GM12801 (cell line): ENCODE measurements around the gene MOK.

Source experiments
- CTCF ChIP-seq: IDR thresholded peaks from one replicate; pipeline ENCODE4 v1.5.1; 2011; ENCODE audit warnings: control low read depth; ENCODE audit not compliant: insufficient read length; ENCODE audit errors: extremely low read depth

MOK gene

DNA sequence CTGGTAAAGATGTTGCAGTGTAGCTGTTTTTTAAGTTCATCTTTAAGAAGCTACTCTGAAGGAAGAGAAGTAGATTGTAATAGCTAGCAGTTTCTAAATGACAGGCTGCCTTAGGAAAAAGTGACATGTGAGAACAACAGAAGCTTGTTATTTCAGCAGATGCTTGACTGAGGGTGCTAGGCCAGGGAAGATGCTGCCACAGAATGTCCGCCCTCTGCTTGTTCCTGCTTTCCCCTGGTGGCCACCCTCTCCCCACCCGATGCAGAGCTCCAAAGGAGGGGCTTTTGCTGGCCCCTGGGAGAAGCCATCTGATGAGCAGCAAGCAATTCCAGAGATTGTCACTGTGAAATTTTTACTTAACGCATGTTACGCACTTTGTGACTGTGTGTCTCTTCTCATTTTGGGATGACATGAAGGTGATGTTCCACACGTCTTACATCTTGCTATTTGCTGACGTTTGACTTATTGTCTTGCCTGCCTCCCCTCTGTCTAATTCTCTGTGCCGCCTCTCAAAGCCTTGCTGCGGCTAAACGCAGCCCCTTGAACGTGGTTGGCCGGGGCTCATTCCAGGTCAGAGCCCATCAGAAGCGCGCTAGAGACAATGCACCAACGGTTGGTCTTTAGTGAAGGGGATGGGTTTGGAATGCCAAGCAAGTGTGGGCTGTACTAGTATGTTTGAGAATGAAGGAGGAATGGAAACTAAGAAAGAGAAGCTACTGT is 120.5 kb downstream of the MOK start:
- TF ChIP-seq CTCF: no peak

- no peak for TF ChIP-seq CTCF
Observed at GRCh38 chr14:102183886-102184285, 121.1 kb downstream of the MOK start.

- TF ChIP-seq CTCF: no peak
Observed at GRCh38 chr14:102182936-102183619, 121.9 kb downstream of the MOK start.

- no peak for TF ChIP-seq CTCF
Observed at GRCh38 chr14:102182190-102182589, 122.8 kb downstream of the MOK start.

GRCh38 chr14:102181187-102181586 is 123.8 kb downstream of the MOK start:
- no peak for TF ChIP-seq CTCF

DNA sequence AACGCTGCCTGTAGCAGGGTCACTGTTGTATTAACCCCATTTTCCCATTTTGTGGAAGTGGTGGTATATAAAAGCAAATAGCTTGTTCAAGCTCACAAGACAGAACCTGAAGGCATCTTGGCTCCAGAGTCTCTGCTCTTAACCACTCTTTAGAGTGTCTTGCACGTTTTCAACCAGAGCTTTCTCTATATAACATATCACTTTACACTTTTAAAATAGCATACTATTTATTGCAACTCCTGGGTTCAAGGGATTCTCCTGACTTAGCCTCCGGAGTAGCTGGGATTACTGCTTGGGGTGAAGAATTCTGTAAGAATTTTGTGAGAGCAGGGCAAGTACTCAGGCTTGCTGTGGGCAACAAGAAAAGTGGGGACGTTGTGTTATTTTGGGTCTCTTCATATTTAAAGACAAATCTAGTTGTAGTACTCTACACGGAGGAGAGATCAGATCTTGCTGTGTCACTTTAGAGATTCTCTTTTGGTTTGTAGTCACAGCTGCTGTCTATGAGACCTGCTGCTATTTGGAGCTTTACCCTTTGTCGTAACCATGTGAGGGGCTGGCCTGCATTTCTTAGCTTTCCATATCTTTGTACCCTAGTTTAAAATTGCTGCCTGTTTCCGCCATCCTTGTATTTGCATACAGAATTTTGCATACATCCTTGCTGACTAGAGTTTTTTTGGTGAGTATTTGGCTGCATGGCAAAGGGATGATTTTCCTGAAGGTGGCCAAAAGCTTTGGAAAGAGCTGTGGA is 124.5 kb downstream of the MOK start:
- TF ChIP-seq CTCF: no peak
